Measurements from ENCODE around the gene NUDT5. TPM values are rescaled to one million over a fixed set of nuclear protein-coding genes. Genes with fewer than 3 reads are reported as not detected.
"Not testable (repeated sequence)": the region's sequence is repeated elsewhere in the genome, so short reads cannot be mapped to it uniquely, and the experiment has no call there.

The NUDT5 gene
- total RNA-seq, 2 donors from 2014 or later, result 20.8 to 33.6 TPM

- WGBS, 2 donors, result 92 to 93% methylated on average over 9 of the region's 9 CpGs
- intact Hi-C loops (cut with DNase I), result no loop called here
- H3K27ac ChIP-seq, result no peak overlapping the region
- H3K27me3 ChIP-seq, result no peaks in the 10 kb centered on the region
- ATAC-seq (no peak), DNase-seq (no peak)
- H3K4me3 ChIP-seq, result no peak overlapping the region
- no peaks in the 10 kb centered on the region for H3K4me1 ChIP-seq
- no peaks in the 10 kb centered on the region for H3K9me3 ChIP-seq
- TF ChIP-seq CTCF (IDR thresholded peaks at IDR 0.05), result no peak
- TF ChIP-seq POLR2A (IDR thresholded peaks at IDR 0.05), result no peak
- peaks cover 4 to 11% of the 10 kb centered on the region in 2 donors for H3K36me3 ChIP-seq (replicated peaks in 1 of 2; ENCODE audit: insufficient read depth in 1 of 2, low read depth in 2 of 2)
Observed at GRCh38 chr10:12177642-12178041, 18.0 kb downstream of the NUDT5 start.

GRCh38 chr10:12171512-12171911 is 24.2 kb downstream of the NUDT5 start:
- H3K36me3 ChIP-seq (replicated peaks in 1 of 2; ENCODE audit: insufficient read depth in 1 of 2, low read depth in 2 of 2), result peaks cover 10 to 23% of the 10 kb centered on the region in 2 donors
- intact Hi-C loops (cut with DNase I); H3K4me1 ChIP-seq; H3K9me3 ChIP-seq; H3K27me3 ChIP-seq; H3K4me3 ChIP-seq; DNase-seq; ATAC-seq; H3K27ac ChIP-seq: not testable (repeated sequence)
- 96 to 98% methylated on average over 6 of the region's 6 CpGs for WGBS, 2 donors

- ATAC-seq (no peak), DNase-seq (no peak)
- Histone ChIP-seq H3K27me3 (no peaks in the 10 kb centered on the region), H3K36me3 (replicated peaks in 1 of 2; ENCODE audit: insufficient read depth in 1 of 2, low read depth in 2 of 2) (peaks cover 0 to 10% of the 10 kb centered on the region in 2 donors), H3K9me3 (no peaks in the 10 kb centered on the region), H3K4me3 (no peak overlapping the region), H3K4me1 (no peaks in the 10 kb centered on the region), H3K27ac (no peak overlapping the region)
- TF ChIP-seq POLR2A (IDR thresholded peaks at IDR 0.05) (no peak), CTCF (IDR thresholded peaks at IDR 0.05) (no peak)
- WGBS, 2 donors, result 84 to 87% methylated on average over 6 of the region's 6 CpGs
- intact Hi-C loops (cut with DNase I), result no loop called here
Observed at GRCh38 chr10:12165999-12166775, 29.5 kb downstream of the NUDT5 start.

GRCh38 chr10:12165036-12165435 is 30.7 kb downstream of the NUDT5 start:
- ATAC-seq (no peak), DNase-seq (no peak)
- Histone ChIP-seq H3K4me1 (no peaks in the 10 kb centered on the region), H3K4me3 (no peak overlapping the region), H3K27me3 (no peaks in the 10 kb centered on the region), H3K9me3 (no peaks in the 10 kb centered on the region), H3K36me3 (replicated peaks in 1 of 2; ENCODE audit: insufficient read depth in 1 of 2, low read depth in 2 of 2) (peaks cover 0 to 3% of the 10 kb centered on the region in 2 donors), H3K27ac (no peak overlapping the region)
- intact Hi-C loops (cut with DNase I), result no loop called here
- 74 to 76% methylated on average over 3 of the region's 3 CpGs for WGBS, 2 donors
- TF ChIP-seq POLR2A (IDR thresholded peaks at IDR 0.05), result no peak
- TF ChIP-seq CTCF (IDR thresholded peaks at IDR 0.05), result no peak

GRCh38 chr10:12164085-12164484 is 31.6 kb downstream of the NUDT5 start:
- H3K27ac ChIP-seq, result no peak overlapping the region
- no peaks in the 10 kb centered on the region for H3K9me3 ChIP-seq
- 91 to 96% methylated on average over 9 to 11 of the region's 12 CpGs for WGBS, 2 donors
- DNase-seq (no peak), ATAC-seq (no peak)
- no peak overlapping the region for H3K4me3 ChIP-seq
- H3K4me1 ChIP-seq, result no peaks in the 10 kb centered on the region
- TF ChIP-seq POLR2A (IDR thresholded peaks at IDR 0.05) (no peak), CTCF (IDR thresholded peaks at IDR 0.05) (no peak)
- H3K36me3 ChIP-seq (replicated peaks in 1 of 2; ENCODE audit: insufficient read depth in 1 of 2, low read depth in 2 of 2), result no peaks in the 10 kb centered on the region
- intact Hi-C loops (cut with DNase I), result no loop called here
- no peaks in the 10 kb centered on the region for H3K27me3 ChIP-seq

Data from body of pancreas (tissue), 4 donors.